GM18867 (cell line): ENCODE measurements around the gene PRRG2.

ENCODE experiments used
- ATAC-seq: cut with Tn5 transposase; IDR thresholded peaks from one replicate; pipeline ENCODE4 v1.9.1; 2021; ENCODE audit warnings: mild to moderate bottlenecking, moderate library complexity; ENCODE audit not compliant: unreplicated experiment

Gene PRRG2

DNA sequence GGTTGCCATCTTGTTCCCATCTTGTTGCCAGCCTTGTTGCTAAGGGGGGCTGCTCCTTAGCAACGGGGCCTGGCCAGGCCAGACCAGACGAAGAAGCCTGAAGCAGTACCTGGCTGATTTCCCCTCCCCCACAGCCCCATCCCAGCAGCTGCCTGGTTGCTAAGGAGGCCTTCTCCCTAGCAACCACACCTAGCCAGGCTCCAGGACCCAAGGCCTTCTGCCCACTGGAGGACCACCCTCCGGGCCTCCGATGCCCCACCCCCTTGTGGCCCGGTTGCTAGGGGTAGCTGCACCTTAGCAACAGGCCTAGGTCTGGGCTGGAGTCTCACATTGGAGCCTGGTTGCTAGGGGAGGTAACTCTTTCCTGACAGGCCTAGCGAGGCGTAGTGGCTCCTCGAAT is 3.9 kb downstream of the PRRG2 start:
- ATAC-seq = no peak

DNA sequence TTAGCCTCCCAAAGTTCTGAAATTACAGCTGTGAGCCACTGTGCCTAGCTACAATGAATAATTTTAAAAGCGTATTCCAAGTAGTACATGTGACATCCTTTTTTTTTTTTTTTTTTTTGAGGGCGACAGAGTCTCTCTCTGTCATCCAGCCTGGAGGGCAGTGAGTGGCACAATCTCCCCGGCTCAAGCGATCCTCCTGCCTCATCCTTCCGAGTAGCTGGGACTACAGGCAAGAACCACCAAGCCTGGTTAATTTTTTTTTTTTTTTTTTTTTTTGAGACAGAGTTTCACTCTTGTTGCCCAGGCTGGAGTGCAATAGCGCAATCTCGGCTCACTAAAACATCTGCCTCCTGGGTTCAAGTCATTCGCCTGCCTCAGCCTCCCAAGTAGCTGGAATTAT is 6.1 kb downstream of the PRRG2 start:
- no peak for ATAC-seq

DNA sequence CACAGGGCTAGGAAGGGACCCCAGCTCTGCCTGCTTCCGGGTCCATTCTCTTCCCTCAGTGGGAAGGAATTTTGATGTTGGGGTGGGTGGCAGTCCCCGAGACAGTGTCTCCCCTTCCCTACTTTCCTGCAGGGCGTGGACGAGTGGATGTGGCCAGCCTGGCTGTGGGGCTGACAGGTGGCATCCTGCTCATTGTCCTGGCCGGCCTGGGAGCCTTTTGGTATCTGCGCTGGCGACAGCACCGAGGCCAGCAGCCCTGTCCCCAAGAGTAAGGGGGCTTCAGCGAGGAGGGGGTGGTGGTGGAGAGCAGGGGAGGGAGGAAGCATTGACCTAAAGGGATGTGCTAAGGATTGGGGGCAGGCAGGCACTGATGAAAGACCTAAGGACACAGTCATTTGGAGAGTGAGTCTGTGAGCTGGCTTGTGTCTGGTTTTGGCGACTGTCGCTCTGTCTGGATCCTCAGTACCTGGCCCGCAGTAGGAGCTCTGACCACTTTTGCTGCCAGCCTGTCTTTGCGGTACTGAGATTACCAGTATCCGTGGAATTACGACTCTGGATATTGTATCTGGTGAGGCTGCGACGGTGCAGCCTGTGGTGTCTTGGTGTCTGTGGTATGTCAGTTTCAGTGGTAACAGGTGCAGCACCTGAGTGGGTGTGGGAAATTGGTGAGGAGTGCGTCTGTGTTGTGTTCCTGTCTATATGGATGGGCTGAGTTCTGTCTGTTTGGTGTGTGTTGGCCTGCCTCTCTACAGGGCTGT is 7.4 kb downstream of the PRRG2 start:
- no peak for ATAC-seq

DNA sequence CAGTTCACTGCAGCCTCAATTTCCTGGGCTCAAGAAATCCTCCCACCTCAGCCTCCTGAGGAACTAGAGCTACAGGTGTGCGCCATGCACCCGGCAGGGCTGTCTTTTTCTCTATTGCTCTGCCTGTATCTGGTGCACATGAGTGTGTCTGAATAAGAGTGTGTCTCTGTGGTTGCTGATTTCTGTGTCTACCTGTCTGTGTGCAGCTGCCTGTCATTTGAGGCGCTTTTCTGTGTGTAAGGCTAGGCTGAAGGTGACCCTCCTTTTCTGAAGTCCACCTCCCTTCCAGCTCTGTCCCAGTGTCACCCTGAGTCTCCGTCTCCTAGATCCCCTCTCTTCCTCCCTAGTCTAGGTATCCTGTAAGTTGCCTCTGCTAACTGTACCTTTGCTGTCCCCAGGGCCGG is 8.4 kb downstream of the PRRG2 start:
- no peak for ATAC-seq

DNA sequence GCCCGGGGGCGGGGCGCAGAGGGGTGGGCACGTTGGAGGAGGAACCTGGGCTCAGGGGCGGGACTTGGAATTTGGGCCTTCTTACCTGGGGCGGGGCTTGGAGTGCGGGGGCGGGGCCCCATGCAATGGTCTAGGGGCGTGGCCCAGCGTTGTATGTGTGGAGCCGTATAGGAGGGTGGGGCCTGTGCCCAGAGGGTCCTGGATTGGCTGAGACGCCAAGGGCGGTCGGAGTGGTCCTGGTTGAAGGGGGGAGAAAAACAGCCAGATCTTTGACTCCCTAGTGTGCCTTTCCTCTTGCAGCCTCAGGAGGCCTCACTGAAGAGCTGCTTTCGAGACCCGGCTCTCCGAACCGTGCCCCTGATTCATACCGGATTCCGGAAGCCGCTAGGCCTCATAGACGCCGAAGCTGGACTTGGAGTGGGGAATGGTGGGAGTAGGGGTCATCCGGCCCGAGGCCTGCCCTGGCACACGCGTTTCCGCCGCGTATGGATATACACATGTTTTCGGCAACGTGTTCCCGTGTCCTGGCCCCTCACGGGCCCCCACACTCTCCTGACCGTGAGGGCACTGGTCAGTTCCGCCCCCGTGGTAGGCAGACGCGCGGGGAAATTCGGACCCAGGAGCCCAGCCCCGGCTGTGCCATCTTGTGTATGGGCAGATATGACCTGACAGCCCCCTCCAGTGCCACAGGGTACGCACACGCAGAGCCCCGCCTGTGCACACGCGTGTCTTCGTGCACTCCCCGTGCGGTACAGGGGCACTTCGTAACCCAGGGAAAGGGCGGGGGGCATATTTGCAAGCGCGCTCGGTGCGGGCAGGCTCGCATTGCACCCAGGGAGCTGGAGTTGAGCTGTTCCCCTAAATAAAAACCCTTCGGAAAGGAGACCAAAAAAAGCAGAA is 9.2 kb downstream of the PRRG2 start:
- ATAC-seq = peak; percentile 59

DNA sequence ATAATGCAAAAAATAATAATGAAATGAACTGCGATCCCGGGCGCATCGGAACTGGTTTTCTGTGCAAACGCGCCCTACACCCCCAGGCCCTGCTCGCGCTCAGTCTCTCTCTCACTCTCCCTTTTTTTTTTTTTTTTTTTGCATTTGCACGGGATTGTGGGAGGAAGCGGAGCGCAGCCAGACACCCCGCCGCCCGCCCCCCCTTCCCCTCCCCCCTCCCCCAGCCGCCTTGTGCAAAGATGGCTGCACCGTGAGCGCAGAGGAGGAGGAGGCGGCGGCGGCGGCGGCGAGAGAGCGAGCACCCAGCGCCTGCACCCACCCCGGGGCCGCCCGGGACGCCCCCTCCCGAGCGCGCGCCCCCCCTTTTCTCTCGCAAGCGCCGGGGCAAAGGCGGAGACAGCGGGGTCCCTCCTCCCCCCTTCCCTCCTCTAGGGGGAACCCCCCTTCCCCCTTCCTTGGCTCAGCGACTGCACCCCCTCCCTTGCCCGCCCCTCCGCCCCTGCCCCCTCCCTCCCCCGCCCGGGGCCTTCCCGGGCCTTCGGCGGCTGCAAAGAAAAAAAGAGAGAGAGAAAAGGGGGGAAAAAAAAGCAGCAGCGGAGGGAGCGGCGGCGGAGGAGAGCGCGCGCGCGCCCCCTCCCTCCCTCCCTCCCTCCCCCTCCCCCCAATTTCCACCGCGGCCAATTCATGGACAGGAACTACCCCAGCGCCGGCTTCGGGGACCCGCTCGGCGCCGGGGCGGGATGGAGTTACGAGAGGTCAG is 10.0 kb downstream of the PRRG2 start, which contains the start of gene PRR12:
PRR12 (plus strand) TSS at position 212 of the 760 bp plus-strand sequence; CDS start at position 685, 473 bp downstream.
- ATAC-seq = no peak

DNA sequence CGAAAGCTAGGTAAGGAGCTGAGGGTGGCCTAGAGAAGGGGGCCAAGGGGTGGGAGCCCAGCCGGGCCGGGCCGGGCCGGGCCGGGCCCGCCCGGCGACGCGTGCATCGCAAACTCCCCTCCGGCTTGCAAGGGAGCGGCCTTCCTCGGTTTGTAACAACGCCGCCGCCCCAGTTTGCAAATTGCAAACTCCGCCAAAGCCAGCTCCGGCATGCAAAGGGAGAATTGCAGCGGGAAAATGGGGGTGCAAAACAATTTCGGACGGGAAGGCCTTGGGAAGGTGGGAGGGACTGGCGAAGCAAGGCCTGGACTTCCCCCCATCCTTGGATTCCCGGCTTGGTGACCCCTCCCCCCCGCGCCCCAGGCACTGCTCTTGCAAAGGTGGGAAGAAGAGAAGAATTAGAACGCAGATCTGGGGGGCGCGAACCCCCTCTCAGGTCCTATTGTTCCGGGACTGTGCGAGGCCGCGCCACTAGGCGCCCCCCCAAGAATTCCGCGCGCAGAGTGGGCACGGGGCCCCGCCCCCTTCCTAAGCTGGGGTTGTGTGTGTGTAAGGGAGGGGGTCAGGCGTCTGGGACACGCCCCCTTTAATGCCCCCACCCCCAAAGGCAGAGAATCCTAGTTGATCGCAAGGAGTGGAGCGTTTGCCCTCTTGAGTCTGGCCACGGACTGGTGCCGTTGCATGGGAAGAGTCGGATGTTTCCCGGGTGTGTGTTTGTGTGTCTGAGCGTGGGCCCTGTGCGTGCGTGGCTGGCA is 10.8 kb downstream of the PRRG2 start:
- ATAC-seq = no peak

DNA sequence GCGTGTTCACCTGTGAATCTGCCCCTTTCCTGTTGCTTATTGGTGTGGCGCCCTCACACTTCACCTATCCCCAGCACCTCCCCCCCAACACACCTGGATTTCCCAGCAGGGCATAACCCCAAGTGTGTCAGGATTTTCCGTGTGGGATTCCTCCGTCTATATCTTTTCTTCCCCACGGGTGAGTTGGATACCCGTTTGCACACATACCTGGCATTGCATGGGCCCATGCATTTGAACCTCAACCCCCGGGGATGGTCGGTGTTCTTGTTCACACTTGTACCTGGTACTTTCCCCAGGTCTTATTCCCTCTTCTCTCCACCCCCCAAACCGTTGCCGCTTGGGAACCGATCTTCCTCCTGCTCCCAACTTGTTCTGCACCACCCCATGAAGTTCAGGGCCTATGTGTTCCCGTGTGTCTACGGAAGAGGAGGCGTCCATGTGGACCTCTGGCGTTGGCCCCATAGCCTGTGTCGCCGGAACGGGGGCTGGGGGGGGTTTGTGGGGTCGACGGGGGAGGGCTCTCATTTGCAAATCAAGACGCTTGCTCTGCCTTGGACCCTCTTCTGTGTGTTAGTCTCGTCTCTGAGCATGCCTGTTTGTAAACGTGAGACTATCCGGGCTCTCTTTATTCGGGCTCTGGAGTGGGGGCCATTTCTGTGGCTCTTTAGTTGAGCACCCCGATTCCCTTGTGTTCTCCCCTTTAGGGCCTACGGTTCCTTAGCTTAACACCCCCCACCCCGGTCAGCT is 11.5 kb downstream of the PRRG2 start:
- ATAC-seq = no peak

DNA sequence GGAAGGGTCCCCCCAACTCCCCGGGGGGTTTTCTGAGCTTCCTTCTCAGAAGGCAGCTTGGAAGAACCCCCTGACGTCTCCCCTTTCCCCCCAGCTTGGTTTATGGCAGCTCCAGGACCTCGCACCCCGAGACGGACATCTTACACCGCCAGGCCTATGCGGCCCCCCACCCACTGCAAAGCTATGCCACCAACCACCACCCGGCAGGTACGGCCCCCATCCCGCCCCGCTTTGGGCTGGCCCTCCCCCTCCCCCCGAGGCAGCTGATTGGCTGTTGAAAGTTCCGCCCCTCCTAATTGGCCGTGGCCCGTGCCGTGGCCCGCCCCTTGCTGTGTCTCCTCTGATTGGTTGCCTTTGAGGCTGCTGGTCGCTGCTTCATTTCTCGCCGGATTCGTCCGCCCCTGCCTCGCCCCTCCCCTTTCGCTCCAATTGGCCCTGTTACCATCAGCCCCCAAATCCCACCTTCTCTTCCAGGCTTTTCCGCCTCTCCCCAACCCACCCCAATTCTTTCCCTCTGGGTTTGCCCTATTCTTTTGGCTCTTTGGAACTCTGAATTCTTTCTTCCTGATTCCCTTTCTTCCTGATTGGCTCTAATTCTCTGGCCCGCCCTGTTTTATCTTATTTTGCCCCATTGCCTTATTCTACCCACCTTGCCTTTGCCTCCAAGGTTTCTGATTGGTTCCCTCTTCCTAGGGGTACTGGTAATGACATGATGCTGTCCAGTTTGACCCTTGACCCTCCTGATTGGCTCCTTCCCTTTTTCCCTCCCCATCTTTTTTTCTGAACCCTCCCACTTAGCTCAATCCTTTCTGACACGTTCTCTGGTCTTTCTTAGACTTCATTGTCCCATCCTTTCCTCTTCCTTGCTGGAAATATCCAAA is 12.4 kb downstream of the PRRG2 start:
- peak; percentile 51 for ATAC-seq

DNA sequence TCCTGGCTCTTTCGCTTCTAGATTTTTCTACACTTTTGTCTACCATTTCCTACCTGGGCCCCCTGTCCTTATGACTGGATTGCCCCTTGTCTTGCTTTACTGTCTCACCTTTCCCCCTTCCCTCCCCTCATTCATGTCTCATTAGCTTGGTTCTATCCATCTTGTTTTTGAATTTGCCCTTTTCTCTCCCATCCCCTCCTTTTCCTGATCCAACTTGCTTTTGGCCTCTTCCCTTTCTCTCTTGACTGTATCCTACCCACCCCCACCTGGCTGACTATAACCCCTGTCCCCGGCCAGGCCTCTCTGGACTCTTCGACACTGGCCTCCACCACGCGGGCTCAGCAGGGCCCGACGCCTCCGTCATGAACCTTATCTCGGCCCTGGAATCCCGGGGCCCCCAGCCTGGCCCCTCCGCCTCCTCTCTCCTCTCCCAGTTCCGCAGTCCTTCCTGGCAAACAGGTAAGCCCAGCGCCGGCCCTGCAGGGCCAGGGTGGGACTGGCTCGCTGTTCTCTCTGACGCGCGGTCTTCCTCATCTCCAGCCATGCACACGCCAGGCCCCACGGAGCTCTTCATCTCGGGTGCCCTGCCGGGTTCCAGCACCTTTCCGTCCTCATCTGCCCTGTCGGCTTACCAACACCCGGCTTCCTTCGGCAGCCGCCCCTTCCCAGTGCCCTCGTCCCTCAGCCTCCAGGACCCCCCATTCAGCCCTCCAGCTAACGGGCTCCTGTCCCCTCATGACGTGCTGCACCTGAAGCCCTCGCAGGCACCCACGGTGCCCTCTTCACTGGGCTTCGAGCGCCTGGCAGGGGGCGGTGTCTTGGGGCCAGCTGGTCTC is 13.3 kb downstream of the PRRG2 start:
- ATAC-seq = no peak

DNA sequence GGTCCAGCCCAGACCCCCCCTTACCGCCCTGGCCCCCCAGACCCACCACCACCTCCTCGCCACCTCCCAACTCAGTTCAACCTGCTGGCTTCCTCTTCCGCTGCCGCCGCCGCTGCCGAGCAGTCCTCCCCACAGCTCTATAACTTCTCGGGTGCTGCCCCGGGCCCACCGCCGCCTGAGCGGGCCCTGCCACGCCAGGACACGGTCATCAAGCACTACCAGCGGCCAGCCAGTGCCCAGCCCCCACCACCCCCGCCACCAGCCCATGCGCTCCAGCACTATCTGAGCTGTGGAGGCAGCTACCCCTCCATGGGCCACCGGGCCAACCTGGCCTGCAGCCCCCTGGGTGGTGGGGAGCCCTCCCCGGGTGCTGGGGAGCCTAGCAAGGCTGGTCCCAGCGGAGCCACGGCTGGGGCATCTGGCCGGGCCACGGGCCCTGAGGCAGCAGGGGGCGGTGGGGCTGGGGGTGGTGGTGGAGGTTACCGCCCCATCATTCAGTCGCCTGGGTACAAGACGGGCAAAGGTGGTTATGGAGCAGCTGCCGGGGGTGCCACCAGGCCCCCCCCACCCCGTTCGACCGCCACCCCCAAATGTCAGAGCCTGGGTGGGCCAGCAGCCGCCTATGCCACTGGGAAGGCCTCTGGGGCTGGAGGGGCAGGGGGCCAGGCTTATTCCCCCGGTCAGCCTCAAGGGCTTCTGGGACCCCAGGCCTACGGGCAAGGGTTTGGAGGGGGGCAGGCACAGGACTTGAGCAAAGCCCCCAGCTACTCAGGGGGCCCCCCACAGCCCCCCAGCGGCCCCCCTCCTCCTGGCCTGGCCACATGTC is 14.1 kb downstream of the PRRG2 start:
- no peak for ATAC-seq

DNA sequence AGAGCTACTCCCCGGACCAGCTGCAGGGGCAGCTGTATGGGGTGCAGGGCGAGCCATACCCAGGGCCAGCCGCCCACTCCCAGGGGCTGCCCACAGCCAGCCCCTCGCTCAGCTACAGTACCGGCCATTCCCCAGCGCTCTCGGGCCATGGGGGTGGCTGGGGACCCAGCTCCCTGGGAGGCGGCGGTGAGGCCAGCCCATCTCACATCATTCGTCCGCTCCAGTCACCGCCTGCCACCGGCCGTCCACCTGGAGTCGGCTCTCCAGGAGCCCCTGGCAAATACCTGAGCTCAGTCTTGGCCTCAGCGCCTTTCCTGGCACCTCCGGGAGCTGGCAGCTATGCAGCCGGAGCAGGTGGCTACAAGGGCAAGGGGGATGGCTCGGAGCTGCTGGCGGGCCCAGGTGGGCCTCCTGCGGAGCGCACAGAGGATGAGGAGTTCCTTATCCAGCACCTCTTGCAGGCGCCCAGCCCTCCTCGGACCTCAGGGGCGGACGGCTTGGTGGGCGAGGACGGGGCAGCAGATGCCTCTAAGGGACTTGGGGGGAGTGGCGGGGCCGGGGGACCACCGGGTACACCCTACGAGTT is 14.8 kb downstream of the PRRG2 start:
- ATAC-seq = no peak

DNA sequence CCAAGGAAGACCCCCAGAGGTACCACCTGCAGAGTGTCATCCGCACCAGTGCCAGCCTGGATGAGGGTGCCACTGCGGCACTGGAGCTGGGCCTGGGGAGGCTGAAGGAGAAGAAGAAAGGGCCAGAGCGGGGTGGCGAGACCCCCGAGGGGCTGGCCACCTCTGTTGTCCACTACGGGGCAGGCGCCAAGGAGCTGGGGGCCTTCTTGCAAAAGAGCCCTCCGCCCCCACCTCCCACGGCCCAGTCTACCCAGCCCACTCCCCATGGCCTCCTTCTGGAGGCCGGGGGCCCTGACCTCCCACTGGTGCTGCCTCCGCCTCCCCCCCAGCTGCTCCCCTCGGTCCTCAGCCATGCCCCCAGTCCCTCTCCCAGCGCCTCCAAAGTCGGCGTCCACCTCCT is 15.3 kb downstream of the PRRG2 start:
- no peak for ATAC-seq

DNA sequence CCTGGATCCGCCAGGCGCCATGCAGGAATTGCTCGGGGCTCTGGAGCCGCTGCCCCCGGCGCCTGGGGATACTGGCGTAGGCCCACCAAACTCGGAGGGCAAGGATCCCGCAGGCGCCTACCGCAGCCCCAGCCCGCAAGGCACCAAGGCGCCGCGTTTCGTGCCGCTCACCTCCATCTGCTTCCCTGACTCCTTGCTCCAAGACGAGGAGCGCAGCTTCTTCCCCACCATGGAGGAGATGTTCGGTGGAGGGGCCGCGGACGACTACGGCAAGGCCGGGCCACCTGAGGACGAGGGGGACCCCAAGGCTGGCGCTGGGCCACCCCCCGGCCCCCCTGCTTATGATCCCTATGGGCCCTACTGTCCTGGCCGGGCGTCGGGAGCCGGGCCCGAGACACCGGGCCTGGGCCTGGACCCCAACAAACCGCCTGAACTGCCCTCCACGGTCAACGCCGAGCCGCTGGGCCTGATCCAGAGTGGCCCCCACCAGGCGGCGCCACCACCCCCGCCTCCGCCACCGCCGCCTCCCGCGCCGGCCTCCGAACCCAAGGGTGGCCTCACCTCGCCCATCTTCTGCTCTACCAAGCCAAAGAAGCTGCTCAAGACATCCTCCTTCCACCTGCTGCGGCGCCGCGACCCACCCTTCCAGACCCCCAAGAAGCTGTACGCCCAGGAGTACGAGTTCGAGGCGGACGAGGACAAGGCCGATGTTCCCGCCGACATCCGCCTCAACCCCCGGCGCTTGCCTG is 16.0 kb downstream of the PRRG2 start:
- ATAC-seq = no peak

DNA sequence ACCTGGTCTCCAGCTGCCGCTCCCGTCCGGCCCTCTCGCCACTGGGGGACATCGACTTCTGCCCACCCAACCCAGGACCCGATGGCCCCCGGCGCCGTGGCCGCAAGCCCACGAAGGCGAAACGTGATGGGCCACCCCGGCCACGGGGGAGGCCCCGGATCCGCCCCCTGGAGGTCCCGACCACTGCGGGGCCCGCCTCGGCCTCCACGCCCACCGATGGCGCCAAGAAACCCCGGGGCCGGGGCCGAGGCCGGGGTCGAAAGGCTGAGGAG is 16.5 kb downstream of the PRRG2 start:
- no peak for ATAC-seq
